Suprapubic skin (tissue), 4 donors: ENCODE measurements around the gene NR6A1.

Source experiments
- CTCF ChIP-seq, 2 donors: fragments of 200-600 bp in 1 of 2; fragments of 450-650 bp in 1 of 2; sonication (generic) in 1 of 2; IDR thresholded peaks; one replicate each; pipeline ENCODE4 v1.5.1; 2016 to 2019; ENCODE audit warnings: antibody characterized with exemption in 2 of 2, mild to moderate bottlenecking in 1 of 2, moderate library complexity in 1 of 2
- EP300 ChIP-seq: sonication (generic); formaldehyde crosslinking; IDR thresholded peaks from one replicate; pipeline ENCODE4 v1.6.1; 2017; ENCODE audit warnings: antibody characterized with exemption
- POLR2A ChIP-seq, 2 donors: fragments of 450-650 bp; IDR thresholded peaks; one replicate each; pipeline ENCODE4 v1.6.1; 2017; ENCODE audit warnings: antibody characterized with exemption in 2 of 2, mild to moderate bottlenecking in 2 of 2, moderate library complexity in 2 of 2
- POLR2AphosphoS5 ChIP-seq, 3 donors: sonication (generic); formaldehyde crosslinking; IDR thresholded peaks; one replicate each; pipeline ENCODE4 v1.6.1; 2017; ENCODE audit warnings: antibody characterized with exemption in 3 of 3

GRCh38 chr9:124622882-124623281 is 148.2 kb downstream of the NR6A1 start:
- TF ChIP-seq POLR2AphosphoS5 (IDR thresholded peaks at IDR 0.05) (no peak), CTCF (IDR thresholded peaks at IDR 0.05) (no peak), EP300 (no peak), POLR2A (IDR thresholded peaks at IDR 0.05) (no peak)
